ENCODE measurements around the gene HOXD10. TPM values are rescaled to one million over a fixed set of nuclear protein-coding genes. Genes with fewer than 3 reads are reported as not detected.

Gene HOXD10
- total and polyA plus RNA-seq, 2 experiments from 2014 or later = 16.0 to 17.2 TPM

- Histone ChIP-seq H3K4me1 (ENCODE audit: insufficient read depth) (peaks cover 16% of the 10 kb centered on the region), H3K4me2 (ENCODE audit: unreplicated experiment) (peak within 1 kb of the TSS; percentile 56), H4K20me1 (ENCODE audit: insufficient read depth) (no peaks in the 10 kb centered on the region), H3K27me3 (replicated peaks; ENCODE audit: insufficient read depth) (no peaks in the 10 kb centered on the region), H3K9me3 (ENCODE audit: low read depth) (no peaks in the 10 kb centered on the region), H3K9ac (peak within 1 kb of the TSS; percentile 73), H3K79me2 (ENCODE audit: insufficient read depth) (peaks cover 66% of the 10 kb centered on the region), H3K27ac (peak within 1 kb of the TSS; percentile 39), H3K4me3 (peak within 1 kb of the TSS; percentile 70), H3K9me2 (ENCODE audit: insufficient read depth) (no peaks in the 10 kb centered on the region), H3F3A (ENCODE audit: insufficient read depth) (peaks cover 22% of the 10 kb centered on the region), H3K36me3 (ENCODE audit: low read depth) (peaks cover 10% of the 10 kb centered on the region; the same call in 1 of the 2 replicates), H2AFZ (peak within 1 kb of the TSS; percentile 68)
- in situ Hi-C loops (cut with MboI) = loop anchor here (10.0 to 25.0 kb wide), 2 partner anchors 702 to 1614 kb away; no protein-coding TSS in a partner anchor
- DNase-seq = peak; percentile 91
- TF ChIP-seq EZH2 (IDR thresholded peaks at IDR 0.05; ENCODE audit: insufficient read depth, poor library complexity, severe bottlenecking) = no peak
- no peak for TF ChIP-seq EZH2phosphoT487 (IDR thresholded peaks at IDR 0.05; ENCODE audit: insufficient read depth, low read depth)
- 3 to 4% methylated on average over 45 to 65 of the region's 84 CpGs for WGBS, 2 experiments (ENCODE audit: low coverage in 1 of 2, low lambda C conversion rate in 2 of 2, missing lambda C conversion rate in 2 of 2)
Measured at GRCh38 chr2:176122683-176123410, 6.3 kb downstream of the HOXD10 start, which contains the start of gene HOXD9. Gene HOXD9, plus strand, starts transcription at chr2:176122719. Its CDS starts 50 bp downstream, at chr2:176122769.

GRCh38 chr2:176123411-176124109, 7.0 kb downstream of the HOXD10 start:
- no peaks in the 10 kb centered on the region for H3K9me2 ChIP-seq (ENCODE audit: insufficient read depth)
- peak overlapping the region; percentile 68; the same call in 1 of the 2 replicates for H2AFZ ChIP-seq
- no peak for TF ChIP-seq EZH2 (IDR thresholded peaks at IDR 0.05; ENCODE audit: insufficient read depth, poor library complexity, severe bottlenecking)
- TF ChIP-seq EZH2phosphoT487 (IDR thresholded peaks at IDR 0.05; ENCODE audit: insufficient read depth, low read depth) = no peak
- peaks cover 28% of the 10 kb centered on the region for H3F3A ChIP-seq (ENCODE audit: insufficient read depth)
- peak overlapping the region; percentile 73 for H3K9ac ChIP-seq
- in situ Hi-C loops (cut with MboI) = loop anchor here (10.0 to 25.0 kb wide), 2 partner anchors 701 to 1614 kb away; no protein-coding TSS in a partner anchor
- peaks cover 20% of the 10 kb centered on the region for H3K4me1 ChIP-seq (ENCODE audit: insufficient read depth)
- no peak for DNase-seq
- H3K27ac ChIP-seq = no peak overlapping the region; the same call in 1 of the 2 replicates
- peaks cover 9% of the 10 kb centered on the region; the same call in 1 of the 2 replicates for H3K36me3 ChIP-seq (ENCODE audit: low read depth)
- H3K4me3 ChIP-seq = peak overlapping the region; percentile 70
- peaks cover 66% of the 10 kb centered on the region for H3K79me2 ChIP-seq (ENCODE audit: insufficient read depth)
- H4K20me1 ChIP-seq (ENCODE audit: insufficient read depth) = no peaks in the 10 kb centered on the region
- no peaks in the 10 kb centered on the region for H3K9me3 ChIP-seq (ENCODE audit: low read depth)
- 69% methylated on average over 38 to 40 of the region's 40 CpGs for WGBS, 2 experiments (ENCODE audit: low coverage in 1 of 2, low lambda C conversion rate in 2 of 2, missing lambda C conversion rate in 2 of 2)
- peak overlapping the region; percentile 56 for H3K4me2 ChIP-seq (ENCODE audit: unreplicated experiment)
- no peaks in the 10 kb centered on the region for H3K27me3 ChIP-seq (replicated peaks; ENCODE audit: insufficient read depth)

- TF ChIP-seq EZH2 (IDR thresholded peaks at IDR 0.05; ENCODE audit: insufficient read depth, poor library complexity, severe bottlenecking) (no peak), EZH2phosphoT487 (IDR thresholded peaks at IDR 0.05; ENCODE audit: insufficient read depth, low read depth) (no peak)
- peaks cover 64% of the 10 kb centered on the region for H3K79me2 ChIP-seq (ENCODE audit: insufficient read depth)
- DNase-seq = no peak
- no peaks in the 10 kb centered on the region for H3K9me2 ChIP-seq (ENCODE audit: insufficient read depth)
- no peak overlapping the region for H3K27ac ChIP-seq
- no peak overlapping the region for H2AFZ ChIP-seq
- H3K4me1 ChIP-seq (ENCODE audit: insufficient read depth) = peaks cover 20% of the 10 kb centered on the region
- no peak overlapping the region for H3K9ac ChIP-seq
- H3K4me2 ChIP-seq (ENCODE audit: unreplicated experiment) = no peak overlapping the region
- H3K27me3 ChIP-seq (replicated peaks; ENCODE audit: insufficient read depth) = no peaks in the 10 kb centered on the region
- no peaks in the 10 kb centered on the region for H3K9me3 ChIP-seq (ENCODE audit: low read depth)
- peaks cover 6% of the 10 kb centered on the region; the same call in 1 of the 2 replicates for H3K36me3 ChIP-seq (ENCODE audit: low read depth)
- no peak overlapping the region for H3K4me3 ChIP-seq
- peaks cover 28% of the 10 kb centered on the region for H3F3A ChIP-seq (ENCODE audit: insufficient read depth)
- H4K20me1 ChIP-seq (ENCODE audit: insufficient read depth) = no peaks in the 10 kb centered on the region
- in situ Hi-C loops (cut with MboI) = loop anchor here (10.0 to 25.0 kb wide), 2 partner anchors 700 to 1613 kb away; no protein-coding TSS in a partner anchor
- 95 to 97% methylated on average over 31 to 34 of the region's 34 CpGs for WGBS, 2 experiments (ENCODE audit: low coverage in 1 of 2, low lambda C conversion rate in 2 of 2, missing lambda C conversion rate in 2 of 2)
Measured at GRCh38 chr2:176124110-176124946, 7.8 kb downstream of the HOXD10 start.

Data from GM23248 (cell line).